ENCODE measurements around the gene GATM.

The GATM gene

DNA sequence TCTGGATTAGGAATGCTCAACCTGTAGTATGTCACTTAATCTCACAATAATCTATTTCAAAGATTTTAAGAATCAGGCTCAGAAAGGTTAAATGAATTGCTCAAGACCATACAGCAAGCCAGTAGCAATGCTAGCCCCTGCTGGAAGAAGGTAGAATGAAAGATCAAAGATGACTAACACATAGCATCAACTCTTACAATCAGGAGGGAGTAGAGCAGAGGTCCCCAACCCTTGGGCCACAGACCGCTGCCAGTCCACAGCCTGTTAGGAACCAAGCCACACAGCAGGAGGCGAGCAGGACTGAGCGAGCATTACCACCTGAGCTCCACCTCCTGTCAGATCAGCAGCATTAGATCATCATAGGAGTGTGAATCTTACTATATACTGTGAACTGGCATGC is 15.5 kb upstream of the GATM start:
- H3K9me2 ChIP-seq (replicated peaks; ENCODE audit: low read depth, low read length), result no peaks in the 10 kb centered on the region
- no peaks in the 10 kb centered on the region for H3K4me1 ChIP-seq (ENCODE audit: insufficient read depth, low read length, poor library complexity, severe bottlenecking)
- TF ChIP-seq, protein P1, sequence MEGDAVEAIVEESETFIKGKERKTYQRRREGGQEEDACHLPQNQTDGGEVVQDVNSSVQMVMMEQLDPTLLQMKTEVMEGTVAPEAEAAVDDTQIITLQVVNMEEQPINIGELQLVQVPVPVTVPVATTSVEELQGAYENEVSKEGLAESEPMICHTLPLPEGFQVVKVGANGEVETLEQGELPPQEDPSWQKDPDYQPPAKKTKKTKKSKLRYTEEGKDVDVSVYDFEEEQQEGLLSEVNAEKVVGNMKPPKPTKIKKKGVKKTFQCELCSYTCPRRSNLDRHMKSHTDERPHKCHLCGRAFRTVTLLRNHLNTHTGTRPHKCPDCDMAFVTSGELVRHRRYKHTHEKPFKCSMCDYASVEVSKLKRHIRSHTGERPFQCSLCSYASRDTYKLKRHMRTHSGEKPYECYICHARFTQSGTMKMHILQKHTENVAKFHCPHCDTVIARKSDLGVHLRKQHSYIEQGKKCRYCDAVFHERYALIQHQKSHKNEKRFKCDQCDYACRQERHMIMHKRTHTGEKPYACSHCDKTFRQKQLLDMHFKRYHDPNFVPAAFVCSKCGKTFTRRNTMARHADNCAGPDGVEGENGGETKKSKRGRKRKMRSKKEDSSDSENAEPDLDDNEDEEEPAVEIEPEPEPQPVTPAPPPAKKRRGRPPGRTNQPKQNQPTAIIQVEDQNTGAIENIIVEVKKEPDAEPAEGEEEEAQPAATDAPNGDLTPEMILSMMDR (conservative IDR thresholded peaks at IDR 0.05; ENCODE audit: low read length), result peak; percentile 47
- no peak for TF ChIP-seq EZH2phosphoT487 (IDR thresholded peaks at IDR 0.05; ENCODE audit: borderline replicate concordance)
- no peak overlapping the region for H2AFZ ChIP-seq (ENCODE audit: low read length)
- H3K9me3 ChIP-seq (ENCODE audit: insufficient read depth, low read depth, low read length), result no peaks in the 10 kb centered on the region
- H3K27me3 ChIP-seq (ENCODE audit: insufficient read depth, low read length, poor library complexity, severe bottlenecking), result no peaks in the 10 kb centered on the region
- H3F3A ChIP-seq (ENCODE audit: low read depth), result no peaks in the 10 kb centered on the region
- H3K36me3 ChIP-seq (ENCODE audit: insufficient read depth, low read length), result no peaks in the 10 kb centered on the region
- no peak overlapping the region for H3K4me3 ChIP-seq (ENCODE audit: low read length, poor library complexity, severe bottlenecking)
- H3K4me2 ChIP-seq (ENCODE audit: low read depth, low read length, poor library complexity, severe bottlenecking), result no peak overlapping the region
- no peaks in the 10 kb centered on the region for H3K79me2 ChIP-seq (ENCODE audit: insufficient read depth, low read length)
- no peak overlapping the region for H3K9ac ChIP-seq (ENCODE audit: low read depth, low read length, poor library complexity, severe bottlenecking)
- H4K20me1 ChIP-seq (ENCODE audit: insufficient read depth, low read length, poor library complexity, severe bottlenecking), result no peaks in the 10 kb centered on the region

DNA sequence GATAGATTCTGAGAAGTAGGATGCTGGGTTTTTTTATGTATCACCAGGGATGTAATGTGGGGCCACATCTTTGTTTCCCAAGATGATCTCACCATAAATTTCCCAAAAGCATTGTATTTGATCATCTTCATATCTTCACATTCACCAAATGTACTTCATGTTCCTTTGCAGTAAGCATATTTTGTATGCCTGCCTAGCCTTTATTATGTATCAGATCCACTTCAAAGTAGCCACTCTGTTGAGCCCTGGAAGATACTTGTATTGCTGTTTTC is 14.2 kb upstream of the GATM start:
- Histone ChIP-seq H3K79me2 (ENCODE audit: insufficient read depth, low read length) (no peaks in the 10 kb centered on the region), H3K4me1 (ENCODE audit: insufficient read depth, low read length, poor library complexity, severe bottlenecking) (no peaks in the 10 kb centered on the region), H3K36me3 (ENCODE audit: insufficient read depth, low read length) (no peaks in the 10 kb centered on the region), H3F3A (ENCODE audit: low read depth) (no peaks in the 10 kb centered on the region), H2AFZ (ENCODE audit: low read length) (no peak overlapping the region), H3K9ac (ENCODE audit: low read depth, low read length, poor library complexity, severe bottlenecking) (no peak overlapping the region), H3K4me3 (ENCODE audit: low read length, poor library complexity, severe bottlenecking) (no peak overlapping the region), H4K20me1 (ENCODE audit: insufficient read depth, low read length, poor library complexity, severe bottlenecking) (no peaks in the 10 kb centered on the region), H3K9me3 (ENCODE audit: insufficient read depth, low read depth, low read length) (no peaks in the 10 kb centered on the region), H3K27me3 (ENCODE audit: insufficient read depth, low read length, poor library complexity, severe bottlenecking) (peaks cover 9% of the 10 kb centered on the region), H3K9me2 (replicated peaks; ENCODE audit: low read depth, low read length) (no peaks in the 10 kb centered on the region), H3K4me2 (ENCODE audit: low read depth, low read length, poor library complexity, severe bottlenecking) (no peak overlapping the region)
- no peak for TF ChIP-seq EZH2phosphoT487 (IDR thresholded peaks at IDR 0.05; ENCODE audit: borderline replicate concordance)
- TF ChIP-seq, protein P1 (conservative IDR thresholded peaks at IDR 0.05; ENCODE audit: low read length), result no peak

DNA sequence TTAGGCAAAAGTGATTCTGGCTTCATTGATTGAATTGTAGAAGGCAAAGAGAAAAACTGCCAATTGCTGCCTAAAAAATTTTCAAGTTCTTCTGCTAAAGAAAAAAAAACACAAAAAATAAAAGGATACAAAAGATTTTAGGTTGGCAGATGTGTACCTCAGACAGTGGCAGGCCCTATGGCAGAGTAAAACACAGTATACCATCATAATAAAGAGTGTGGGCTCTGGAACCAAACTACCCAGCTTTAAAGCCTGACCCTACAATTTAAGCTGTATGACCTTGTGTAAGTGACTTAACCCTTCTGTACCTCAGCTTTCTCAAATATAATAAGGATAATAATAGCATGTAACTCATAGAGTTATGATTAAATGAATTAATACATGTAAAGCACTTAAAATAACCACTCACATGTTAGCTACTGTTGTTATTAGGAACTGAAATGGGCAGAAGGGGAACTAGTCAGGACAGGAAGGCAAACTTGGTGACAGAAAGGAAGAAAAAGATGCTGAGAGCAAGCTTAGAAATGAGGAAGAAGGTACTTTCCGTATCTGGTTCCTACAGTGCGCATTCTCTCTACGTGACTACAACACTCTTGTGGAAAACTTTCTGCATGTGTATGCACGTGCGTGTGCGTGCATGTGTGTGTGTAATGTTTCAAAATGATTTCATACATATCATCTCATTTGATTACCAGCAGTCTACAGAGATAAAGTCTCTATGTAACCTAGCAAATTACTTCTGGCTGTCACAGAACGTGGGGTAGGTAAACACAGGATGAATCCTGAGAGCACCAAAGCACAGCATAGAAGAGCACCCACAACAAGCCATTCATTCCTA is 13.6 kb upstream of the GATM start:
- Histone ChIP-seq H3K36me3 (ENCODE audit: insufficient read depth, low read length) (no peaks in the 10 kb centered on the region), H3K9me3 (ENCODE audit: insufficient read depth, low read depth, low read length) (no peaks in the 10 kb centered on the region), H2AFZ (ENCODE audit: low read length) (no peak overlapping the region), H3K9ac (ENCODE audit: low read depth, low read length, poor library complexity, severe bottlenecking) (no peak overlapping the region), H3K9me2 (replicated peaks; ENCODE audit: low read depth, low read length) (no peaks in the 10 kb centered on the region), H3K4me2 (ENCODE audit: low read depth, low read length, poor library complexity, severe bottlenecking) (no peak overlapping the region), H3F3A (ENCODE audit: low read depth) (no peaks in the 10 kb centered on the region), H4K20me1 (ENCODE audit: insufficient read depth, low read length, poor library complexity, severe bottlenecking) (no peaks in the 10 kb centered on the region), H3K4me3 (ENCODE audit: low read length, poor library complexity, severe bottlenecking) (no peak overlapping the region), H3K79me2 (ENCODE audit: insufficient read depth, low read length) (no peaks in the 10 kb centered on the region), H3K4me1 (ENCODE audit: insufficient read depth, low read length, poor library complexity, severe bottlenecking) (no peaks in the 10 kb centered on the region), H3K27me3 (ENCODE audit: insufficient read depth, low read length, poor library complexity, severe bottlenecking) (peaks cover 12% of the 10 kb centered on the region)
- TF ChIP-seq, protein P1 (conservative IDR thresholded peaks at IDR 0.05; ENCODE audit: low read length), result no peak
- TF ChIP-seq EZH2phosphoT487 (IDR thresholded peaks at IDR 0.05; ENCODE audit: borderline replicate concordance), result no peak

Measured in Loucy (cell line).